IMR-90 (cell line): ENCODE data around the gene ME2.

Experiments used
- CEBPB ChIP-seq: IDR thresholded peaks from 2 replicates; pipeline ENCODE4 v1.6.1; 2012; ENCODE audit warnings: low read depth, low read length, improper control_type of control experiment
- CHD1 ChIP-seq: IDR thresholded peaks from 2 replicates; pipeline ENCODE4 v1.6.1; 2012; ENCODE audit warnings: low read depth, low read length, improper control_type of control experiment
- MAZ ChIP-seq: IDR thresholded peaks from 2 replicates; pipeline ENCODE4 v1.6.1; 2012; ENCODE audit warnings: low read depth, mild to moderate bottlenecking, low read length, improper control_type of control experiment, moderate library complexity, borderline replicate concordance
- POLR2A ChIP-seq: IDR thresholded peaks from 2 replicates; pipeline ENCODE4 v1.6.1; 2012; ENCODE audit warnings: mild to moderate bottlenecking, low read depth, low read length
- RAD21 ChIP-seq: IDR thresholded peaks from 2 replicates; pipeline ENCODE4 v1.6.1; 2012; ENCODE audit warnings: low read length, improper control_type of control experiment
- RCOR1 ChIP-seq: IDR thresholded peaks from 2 replicates; pipeline ENCODE4 v1.6.1; 2012; ENCODE audit warnings: mild to moderate bottlenecking, low read length, improper control_type of control experiment; ENCODE audit not compliant: insufficient replicate concordance
- RFX5 ChIP-seq: IDR thresholded peaks from 2 replicates; pipeline ENCODE4 v1.8.0; 2012; ENCODE audit warnings: low read depth, mild to moderate bottlenecking, low read length, moderate library complexity
- SMC3 ChIP-seq: fragments of 150-350 bp; IDR thresholded peaks from 2 replicates; pipeline ENCODE4 v1.6.1; 2016; ENCODE audit warnings: low read depth, mild to moderate bottlenecking, antibody characterized with exemption, low read length, moderate library complexity
- TF ChIP-seq, protein P1 (sequence below): conservative IDR thresholded peaks from 2 replicates; pipeline ENCODE4 v1.5.1; 2012; ENCODE audit warnings: mild to moderate bottlenecking, low read depth, low read length, improper control_type of control experiment

- TF ChIP-seq, protein P1, sequence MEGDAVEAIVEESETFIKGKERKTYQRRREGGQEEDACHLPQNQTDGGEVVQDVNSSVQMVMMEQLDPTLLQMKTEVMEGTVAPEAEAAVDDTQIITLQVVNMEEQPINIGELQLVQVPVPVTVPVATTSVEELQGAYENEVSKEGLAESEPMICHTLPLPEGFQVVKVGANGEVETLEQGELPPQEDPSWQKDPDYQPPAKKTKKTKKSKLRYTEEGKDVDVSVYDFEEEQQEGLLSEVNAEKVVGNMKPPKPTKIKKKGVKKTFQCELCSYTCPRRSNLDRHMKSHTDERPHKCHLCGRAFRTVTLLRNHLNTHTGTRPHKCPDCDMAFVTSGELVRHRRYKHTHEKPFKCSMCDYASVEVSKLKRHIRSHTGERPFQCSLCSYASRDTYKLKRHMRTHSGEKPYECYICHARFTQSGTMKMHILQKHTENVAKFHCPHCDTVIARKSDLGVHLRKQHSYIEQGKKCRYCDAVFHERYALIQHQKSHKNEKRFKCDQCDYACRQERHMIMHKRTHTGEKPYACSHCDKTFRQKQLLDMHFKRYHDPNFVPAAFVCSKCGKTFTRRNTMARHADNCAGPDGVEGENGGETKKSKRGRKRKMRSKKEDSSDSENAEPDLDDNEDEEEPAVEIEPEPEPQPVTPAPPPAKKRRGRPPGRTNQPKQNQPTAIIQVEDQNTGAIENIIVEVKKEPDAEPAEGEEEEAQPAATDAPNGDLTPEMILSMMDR = no peak
- TF ChIP-seq CHD1 (no peak), RCOR1 (no peak), CEBPB (no peak), MAZ (no peak), POLR2A (no peak), RFX5 (no peak), SMC3 (no peak), RAD21 (no peak)
These were observed 74.9 kb downstream of the ME2 start for GRCh38 chr18:50953822-50954221.
